ENCODE measurements around the gene CTAGE1. TPM values are rescaled to one million over a fixed set of nuclear protein-coding genes. Genes with fewer than 3 reads are reported as not detected.

The CTAGE1 gene
- total RNA-seq, 2 experiments from 2014 or later = not detected

GRCh38 chr18:22411446-22411845 is 6.3 kb downstream of the CTAGE1 start:
- H3K79me2 ChIP-seq (ENCODE audit: insufficient read depth, low read depth, low read length) = no peaks in the 10 kb centered on the region
- intact Hi-C loops (cut with micrococcal nuclease; ENCODE audit: unreplicated experiment) = no loop called here
- no peaks in the 10 kb centered on the region for H3K4me1 ChIP-seq (ENCODE audit: insufficient read depth, low read length, poor library complexity, severe bottlenecking)
- H3K36me3 ChIP-seq (ENCODE audit: insufficient read depth, low read length) = no peaks in the 10 kb centered on the region
- H3K9me2 ChIP-seq (ENCODE audit: insufficient read depth, low read length) = no peaks in the 10 kb centered on the region
- DNase-seq (ENCODE audit: low spot score) = no peak
- no peak overlapping the region for H3K27ac ChIP-seq (ENCODE audit: low read depth, low read length, poor library complexity, severe bottlenecking)
- no peak overlapping the region for H3K4me3 ChIP-seq (ENCODE audit: low read depth, low read length, poor library complexity, severe bottlenecking)
- ChIA-PET POLR2A (no interaction called here), CTCF (ENCODE audit: unreplicated experiment) (no interaction called here)
- H3K4me2 ChIP-seq (ENCODE audit: low read length) = no peak overlapping the region
- no peak overlapping the region for H2AFZ ChIP-seq (ENCODE audit: low read length)
- H3K9me3 ChIP-seq (ENCODE audit: low read length) = no peaks in the 10 kb centered on the region
- no peaks in the 10 kb centered on the region for H4K20me1 ChIP-seq (ENCODE audit: insufficient read depth, low read length)
- TF ChIP-seq CTCF (conservative IDR thresholded peaks at IDR 0.05; ENCODE audit: low read length) (no peak), EZH2phosphoT487 (IDR thresholded peaks at IDR 0.05; ENCODE audit: borderline replicate concordance, low read depth, low read length) (no peak)
- BruUV-seq (replicated peaks) = no TSS peak

- TF ChIP-seq CTCF (conservative IDR thresholded peaks at IDR 0.05; ENCODE audit: low read length) = no peak
- TF ChIP-seq EZH2phosphoT487 (IDR thresholded peaks at IDR 0.05; ENCODE audit: borderline replicate concordance, low read depth, low read length) = no peak
- CTCF ChIA-PET (ENCODE audit: unreplicated experiment) = no interaction called here
- Histone ChIP-seq H2AFZ (ENCODE audit: low read length) (no peak overlapping the region), H3K9me2 (ENCODE audit: insufficient read depth, low read length) (no peaks in the 10 kb centered on the region), H3K9me3 (ENCODE audit: low read length) (no peaks in the 10 kb centered on the region), H3K4me2 (ENCODE audit: low read length) (no peak overlapping the region), H3K36me3 (ENCODE audit: insufficient read depth, low read length) (no peaks in the 10 kb centered on the region), H3K79me2 (ENCODE audit: insufficient read depth, low read depth, low read length) (no peaks in the 10 kb centered on the region), H3K4me3 (ENCODE audit: low read depth, low read length, poor library complexity, severe bottlenecking) (no peak overlapping the region), H3K27ac (ENCODE audit: low read depth, low read length, poor library complexity, severe bottlenecking) (no peak overlapping the region), H4K20me1 (ENCODE audit: insufficient read depth, low read length) (no peaks in the 10 kb centered on the region), H3K4me1 (ENCODE audit: insufficient read depth, low read length, poor library complexity, severe bottlenecking) (no peaks in the 10 kb centered on the region)
- BruUV-seq (replicated peaks) = no TSS peak
- no peak for DNase-seq (ENCODE audit: low spot score)
- POLR2A ChIA-PET = interaction anchor here (0.9 kb wide), 1 partner anchor 1023 kb away, joined by 3 read pairs; no protein-coding TSS in a partner anchor
- intact Hi-C loops (cut with micrococcal nuclease; ENCODE audit: unreplicated experiment) = no loop called here
These were observed 7.6 kb downstream of the CTAGE1 start for GRCh38 chr18:22410126-22410525.

- POLR2A ChIA-PET = no interaction called here
- no TSS peak for BruUV-seq (replicated peaks)
These were observed 8.3 kb downstream of the CTAGE1 start for GRCh38 chr18:22409445-22409844.

More at GRCh38 chr18:22409445-22409844, 8.3 kb downstream of the CTAGE1 start:
- DNase-seq (ENCODE audit: low spot score) = no peak
- CTCF ChIA-PET (ENCODE audit: unreplicated experiment) = no interaction called here
- H3K79me2 ChIP-seq (ENCODE audit: insufficient read depth, low read depth, low read length) = no peaks in the 10 kb centered on the region
- H4K20me1 ChIP-seq (ENCODE audit: insufficient read depth, low read length) = no peaks in the 10 kb centered on the region
- H3K4me3 ChIP-seq (ENCODE audit: low read depth, low read length, poor library complexity, severe bottlenecking) = no peak overlapping the region
- no peaks in the 10 kb centered on the region for H3K9me2 ChIP-seq (ENCODE audit: insufficient read depth, low read length)
- no peaks in the 10 kb centered on the region for H3K36me3 ChIP-seq (ENCODE audit: insufficient read depth, low read length)
- H3K9me3 ChIP-seq (ENCODE audit: low read length) = no peaks in the 10 kb centered on the region
- H3K4me1 ChIP-seq (ENCODE audit: insufficient read depth, low read length, poor library complexity, severe bottlenecking) = no peaks in the 10 kb centered on the region
- intact Hi-C loops (cut with micrococcal nuclease; ENCODE audit: unreplicated experiment) = no loop called here
- H2AFZ ChIP-seq (ENCODE audit: low read length) = no peak overlapping the region
- TF ChIP-seq EZH2phosphoT487 (IDR thresholded peaks at IDR 0.05; ENCODE audit: borderline replicate concordance, low read depth, low read length) = no peak
- TF ChIP-seq CTCF (conservative IDR thresholded peaks at IDR 0.05; ENCODE audit: low read length) = no peak
- no peak overlapping the region for H3K4me2 ChIP-seq (ENCODE audit: low read length)
- no peak overlapping the region for H3K27ac ChIP-seq (ENCODE audit: low read depth, low read length, poor library complexity, severe bottlenecking)
